ENCODE measurements around the gene NPHP4.

DNA sequence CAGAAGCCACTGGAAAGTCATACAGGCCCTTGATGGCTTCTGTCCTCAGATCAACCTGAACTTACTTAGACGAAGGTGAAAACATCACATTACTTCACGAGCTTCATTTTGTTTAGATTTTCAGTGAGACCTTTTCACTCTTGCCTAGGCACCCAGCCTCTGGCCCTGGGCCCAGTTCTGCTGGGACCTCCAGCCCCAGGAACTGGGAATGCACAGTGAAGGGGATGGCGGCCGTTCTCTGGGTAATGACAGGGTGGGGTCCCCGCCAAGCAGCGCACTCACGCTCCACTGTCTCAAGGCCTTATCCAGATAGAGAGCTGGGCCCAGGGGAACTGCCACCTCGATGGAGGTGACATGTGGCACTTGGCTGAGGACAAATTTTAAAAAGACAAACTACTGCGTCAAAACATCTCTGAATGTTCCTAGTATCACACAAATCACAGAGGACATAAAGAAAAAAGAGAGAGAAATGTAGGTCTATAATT is 54.8 kb downstream of the NPHP4 start:
- no peak for TF ChIP-seq POLR2A (conservative IDR thresholded peaks at IDR 0.05)
- no peak for TF ChIP-seq HDGF (IDR thresholded peaks at IDR 0.05)
- TF ChIP-seq, protein P1, sequence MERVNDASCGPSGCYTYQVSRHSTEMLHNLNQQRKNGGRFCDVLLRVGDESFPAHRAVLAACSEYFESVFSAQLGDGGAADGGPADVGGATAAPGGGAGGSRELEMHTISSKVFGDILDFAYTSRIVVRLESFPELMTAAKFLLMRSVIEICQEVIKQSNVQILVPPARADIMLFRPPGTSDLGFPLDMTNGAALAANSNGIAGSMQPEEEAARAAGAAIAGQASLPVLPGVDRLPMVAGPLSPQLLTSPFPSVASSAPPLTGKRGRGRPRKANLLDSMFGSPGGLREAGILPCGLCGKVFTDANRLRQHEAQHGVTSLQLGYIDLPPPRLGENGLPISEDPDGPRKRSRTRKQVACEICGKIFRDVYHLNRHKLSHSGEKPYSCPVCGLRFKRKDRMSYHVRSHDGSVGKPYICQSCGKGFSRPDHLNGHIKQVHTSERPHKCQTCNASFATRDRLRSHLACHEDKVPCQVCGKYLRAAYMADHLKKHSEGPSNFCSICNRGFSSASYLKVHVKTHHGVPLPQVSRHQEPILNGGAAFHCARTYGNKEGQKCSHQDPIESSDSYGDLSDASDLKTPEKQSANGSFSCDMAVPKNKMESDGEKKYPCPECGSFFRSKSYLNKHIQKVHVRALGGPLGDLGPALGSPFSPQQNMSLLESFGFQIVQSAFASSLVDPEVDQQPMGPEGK (CRISPR knock-in tag; IDR thresholded peaks at IDR 0.05; ENCODE audit: borderline replicate concordance) = no peak
- TF ChIP-seq CEBPB (tag; IDR thresholded peaks at IDR 0.05) = no peak
- TF ChIP-seq CTBP1 (IDR thresholded peaks at IDR 0.05; ENCODE audit: borderline replicate concordance) = no peak
- TF ChIP-seq, protein P2, sequence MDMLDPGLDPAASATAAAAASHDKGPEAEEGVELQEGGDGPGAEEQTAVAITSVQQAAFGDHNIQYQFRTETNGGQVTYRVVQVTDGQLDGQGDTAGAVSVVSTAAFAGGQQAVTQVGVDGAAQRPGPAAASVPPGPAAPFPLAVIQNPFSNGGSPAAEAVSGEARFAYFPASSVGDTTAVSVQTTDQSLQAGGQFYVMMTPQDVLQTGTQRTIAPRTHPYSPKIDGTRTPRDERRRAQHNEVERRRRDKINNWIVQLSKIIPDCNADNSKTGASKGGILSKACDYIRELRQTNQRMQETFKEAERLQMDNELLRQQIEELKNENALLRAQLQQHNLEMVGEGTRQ (CRISPR knock-in tag; IDR thresholded peaks at IDR 0.05) = no peak
- TF ChIP-seq CBFA2T2 (conservative IDR thresholded peaks at IDR 0.05) = no peak
- TF ChIP-seq USF1 (CRISPR knock-in tag; IDR thresholded peaks at IDR 0.05) = no peak
- TF ChIP-seq CBX8 (IDR thresholded peaks at IDR 0.05; ENCODE audit: borderline replicate concordance, extremely low read depth, low read depth, low read length, poor library complexity, severe bottlenecking) = no peak
- no peak for TF ChIP-seq NRF1 (conservative IDR thresholded peaks at IDR 0.05 in 1 of 2, IDR thresholded peaks at IDR 0.05 in 1 of 2)
